Tongue (tissue), 2 donors: ENCODE measurements around the gene LILRB1. TPM values are rescaled to one million over a fixed set of nuclear protein-coding genes. Genes with fewer than 3 reads are reported as not detected.
"Not testable (repeated sequence)": the region's sequence is repeated elsewhere in the genome, so short reads cannot be mapped to it uniquely, and the experiment has no call there.

Source experiments
- DNase-seq: peaks from one replicate; pipeline ENCODE4 v3.0.0-alpha.2; 2015
- total RNA-seq: library from RNA; depleted of rRNA; stranded (reverse); fragments of >200 nt; gene quantifications from one replicate; pipeline ENCODE4 v1.2.3, GENCODE V29; 2014

LILRB1 gene
- total RNA-seq, 1 donor from 2014 or later = 0.51 TPM

- not testable (repeated sequence) for DNase-seq
Observed at GRCh38 chr19:54624934-54625730, 5.2 kb upstream of the LILRB1 start.

DNA sequence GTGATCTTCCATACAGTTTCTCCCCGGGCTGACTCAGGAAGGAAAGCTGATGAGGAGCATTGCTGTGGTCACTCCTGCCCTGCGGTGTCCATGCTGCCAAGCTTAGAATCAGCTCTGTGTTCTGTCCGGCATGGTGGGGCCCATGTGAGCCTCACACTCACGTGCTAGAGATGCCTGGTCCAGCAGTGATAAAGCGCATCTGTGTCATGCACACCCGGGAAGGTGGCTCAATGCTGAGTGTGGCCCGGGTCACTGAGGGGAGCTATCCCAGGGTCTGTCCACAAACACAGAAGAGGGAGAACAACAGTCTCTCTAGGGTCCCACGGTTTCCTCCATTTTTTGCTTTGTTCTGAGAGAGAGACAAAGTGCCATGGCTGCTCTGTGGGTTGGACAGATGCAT is 3.5 kb upstream of the LILRB1 start:
- DNase-seq = no peak

GRCh38 chr19:54627912-54628311 is 2.4 kb upstream of the LILRB1 start:
- not testable (repeated sequence) for DNase-seq

DNA sequence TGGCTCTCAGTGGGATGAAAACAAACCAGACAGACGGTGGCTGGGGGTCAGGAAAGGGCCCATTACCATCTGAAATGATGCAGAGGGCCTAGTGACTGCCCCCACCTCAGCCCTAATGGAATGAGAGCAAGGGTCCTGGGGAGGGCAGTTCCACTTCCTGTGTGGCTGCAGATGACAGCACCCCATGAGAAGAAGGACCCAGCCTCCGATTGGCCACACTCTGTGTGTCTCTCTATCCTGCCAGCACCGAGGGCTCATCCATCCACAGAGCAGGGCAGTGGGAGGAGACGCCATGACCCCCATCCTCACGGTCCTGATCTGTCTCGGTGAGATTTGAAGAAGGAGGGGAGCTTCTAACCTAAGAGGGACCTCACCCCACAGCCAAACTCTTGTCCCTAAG is 498 bp downstream of the LILRB1 start:
- no peak for DNase-seq

GRCh38 chr19:54631489-54632337 is 1.4 kb downstream of the LILRB1 start:
- DNase-seq = not testable (repeated sequence)

DNA sequence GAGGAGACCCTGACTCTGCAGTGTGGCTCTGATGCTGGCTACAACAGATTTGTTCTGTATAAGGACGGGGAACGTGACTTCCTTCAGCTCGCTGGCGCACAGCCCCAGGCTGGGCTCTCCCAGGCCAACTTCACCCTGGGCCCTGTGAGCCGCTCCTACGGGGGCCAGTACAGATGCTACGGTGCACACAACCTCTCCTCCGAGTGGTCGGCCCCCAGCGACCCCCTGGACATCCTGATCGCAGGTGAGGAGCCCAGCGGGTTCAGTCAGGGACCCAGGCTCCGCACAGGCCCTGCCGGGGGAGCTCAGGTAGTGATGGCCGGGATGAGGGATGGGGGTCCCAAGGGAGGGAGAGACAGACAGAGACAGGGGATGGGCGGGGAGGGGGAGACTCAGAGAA is 2.2 kb downstream of the LILRB1 start:
- DNase-seq = not testable (repeated sequence)

DNA sequence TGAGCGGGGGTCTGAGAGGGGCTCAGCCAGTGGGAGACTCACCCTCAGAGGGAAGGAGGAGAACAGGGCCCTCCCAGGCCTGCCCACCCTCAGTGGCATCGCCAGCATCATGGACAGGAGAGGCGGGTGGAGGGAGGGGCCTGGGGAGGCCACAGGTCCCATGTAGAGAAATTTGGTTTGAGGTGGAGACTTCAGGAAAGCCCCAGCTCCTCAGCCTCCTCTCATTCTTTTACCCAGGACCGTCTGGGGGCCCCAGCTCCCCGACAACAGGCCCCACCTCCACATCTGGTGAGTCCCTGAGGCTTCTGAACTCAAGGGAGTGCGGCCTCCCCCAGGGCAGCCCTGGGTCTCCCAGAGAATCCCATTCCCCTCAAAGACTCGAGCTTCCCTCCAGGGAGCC is 3.1 kb downstream of the LILRB1 start:
- no peak for DNase-seq

DNA sequence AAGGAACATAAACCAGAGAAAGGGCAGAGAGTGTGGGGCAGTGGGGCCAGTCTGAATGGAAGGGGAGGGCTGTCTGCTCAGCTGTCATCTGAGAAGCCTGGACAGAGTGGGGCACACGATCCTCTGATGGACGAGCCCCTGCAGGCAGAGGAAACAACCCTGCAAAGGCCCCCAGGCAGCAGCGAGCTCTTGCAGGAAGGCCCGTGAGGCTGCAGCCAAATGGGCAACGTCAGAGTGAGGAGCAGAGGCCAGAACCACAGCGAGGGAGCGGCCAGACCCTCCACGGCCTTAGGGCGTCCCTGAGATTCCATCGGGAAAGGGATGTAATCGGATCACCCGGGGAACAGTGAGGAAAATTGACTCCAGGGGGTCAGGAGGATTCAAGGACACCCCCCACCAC is 5.8 kb downstream of the LILRB1 start:
- peak; percentile 22 for DNase-seq

DNA sequence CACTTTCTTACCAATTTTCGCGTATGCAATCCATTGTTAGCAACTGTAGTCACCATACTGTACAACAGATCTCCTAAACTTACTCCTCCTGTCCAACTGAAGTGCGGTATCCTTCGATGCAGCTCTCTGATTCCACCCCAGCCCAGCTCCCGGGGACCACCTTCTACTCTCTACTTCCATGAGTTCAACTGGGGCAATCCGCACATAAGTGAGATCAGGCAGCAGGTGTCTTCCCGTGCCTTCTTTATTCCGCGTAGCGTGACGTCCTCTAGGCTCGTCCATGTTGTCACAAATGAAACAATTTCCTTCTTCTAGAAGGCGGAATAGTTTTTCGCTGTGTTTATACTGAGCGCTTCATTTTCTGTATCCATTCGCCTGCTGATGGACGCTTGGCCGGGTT is 8.4 kb downstream of the LILRB1 start:
- DNase-seq = no peak

DNA sequence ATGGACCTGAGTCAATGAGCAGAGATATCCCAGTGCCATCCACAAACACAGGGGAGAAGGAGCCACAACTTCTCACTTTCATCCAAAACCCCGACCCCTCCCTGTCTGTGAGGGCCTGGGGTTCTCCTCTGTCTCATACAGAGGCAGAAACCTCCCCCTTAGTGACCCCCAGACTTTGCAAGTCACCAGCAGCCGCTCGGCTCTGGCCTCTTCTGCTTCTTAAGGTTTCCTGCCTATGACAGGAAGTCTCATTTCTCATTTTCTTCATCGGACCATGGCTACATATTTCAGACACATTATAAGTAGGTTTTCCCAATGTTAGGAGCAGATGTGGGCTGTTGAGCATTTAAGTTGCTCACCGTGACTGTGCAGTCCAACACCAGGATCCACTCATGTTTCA is 12.7 kb downstream of the LILRB1 start:
- DNase-seq = not testable (repeated sequence)

DNA sequence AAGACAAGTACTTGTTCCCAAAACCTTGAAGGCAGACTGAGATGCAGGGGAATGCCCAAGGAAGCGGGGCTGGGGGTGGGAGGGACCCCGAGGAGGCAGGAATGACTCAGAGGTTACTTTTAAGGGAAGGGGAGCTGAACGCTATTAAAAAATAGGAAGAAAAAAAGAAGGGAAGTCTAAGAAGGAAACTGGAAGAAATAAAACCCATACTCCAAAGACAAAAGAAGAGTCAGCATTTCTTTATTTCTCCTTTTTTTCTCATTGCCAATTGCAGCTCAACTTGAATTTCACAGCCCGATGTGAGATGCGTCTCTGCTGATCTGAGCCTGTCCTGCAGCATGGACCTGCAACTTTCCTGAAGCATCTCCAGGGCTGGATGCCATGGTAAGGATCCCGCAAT is 13.3 kb downstream of the LILRB1 start:
- DNase-seq = not testable (repeated sequence)

DNA sequence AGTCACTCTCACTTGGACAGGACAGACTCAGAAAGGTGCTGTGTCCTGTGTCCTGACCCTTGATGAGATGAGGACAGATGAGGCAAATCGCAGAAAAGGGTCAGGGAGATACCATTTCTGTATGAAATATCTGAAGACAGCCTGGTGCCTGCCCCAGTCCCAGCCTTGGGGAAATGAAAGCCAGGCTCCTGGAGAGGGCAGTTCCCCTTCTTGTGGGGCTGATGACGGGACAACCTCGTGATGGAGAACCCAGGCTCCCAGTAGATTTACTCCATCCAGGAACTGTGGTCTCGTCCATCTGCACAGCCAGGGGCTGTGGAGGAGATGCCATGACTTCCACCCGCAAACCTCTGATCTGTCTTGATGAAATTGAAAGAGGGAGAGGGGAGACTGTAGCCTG is 13.8 kb downstream of the LILRB1 start:
- no peak for DNase-seq

- no peak for DNase-seq
Observed at GRCh38 chr19:54646331-54646841, 16.1 kb downstream of the LILRB1 start.

DNA sequence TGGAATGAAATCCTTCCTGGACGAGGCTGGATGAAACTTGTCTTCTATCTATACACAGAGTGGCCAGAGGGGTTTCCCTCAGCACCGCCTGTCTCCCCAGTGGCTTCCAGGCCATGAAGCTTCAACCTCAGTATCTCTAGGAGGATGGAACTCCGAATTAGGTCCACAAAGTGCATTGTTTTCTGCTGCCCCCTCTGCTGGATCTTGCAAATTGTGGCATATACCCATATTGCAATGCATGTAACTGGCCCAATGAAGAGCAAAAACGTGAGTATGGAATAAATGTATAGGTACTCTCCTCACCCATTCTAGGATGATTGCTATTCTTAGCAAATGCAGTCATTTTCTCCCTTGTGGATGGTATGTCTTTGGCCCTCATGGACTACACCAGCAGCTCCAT is 17.8 kb downstream of the LILRB1 start:
- no peak for DNase-seq

DNA sequence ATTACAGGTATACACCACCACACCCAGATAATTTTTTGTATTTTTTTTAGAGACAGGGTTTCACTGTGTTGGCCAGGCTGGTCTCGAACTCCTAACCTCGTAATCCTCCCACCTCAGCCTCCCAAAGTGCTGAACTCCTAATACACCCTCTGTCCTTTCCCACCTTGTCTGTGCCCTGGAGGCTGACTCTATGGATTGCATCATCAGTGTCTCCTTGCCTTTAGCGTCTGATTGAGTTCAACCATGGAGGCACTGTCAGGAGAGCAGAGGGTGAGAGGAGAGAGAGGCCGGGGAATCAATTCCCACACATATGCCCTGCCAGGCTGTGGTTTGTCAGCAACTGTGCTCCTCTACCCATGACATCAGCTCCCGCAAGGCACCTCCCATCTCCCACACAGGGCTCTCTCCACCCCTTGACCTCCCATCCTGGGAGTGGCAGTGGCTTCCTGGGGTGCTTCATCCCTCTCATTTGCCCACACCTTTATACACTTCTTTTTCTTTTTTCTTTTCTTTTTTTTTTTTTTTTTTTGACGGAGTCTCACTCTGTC is 19.9 kb downstream of the LILRB1 start:
- no peak for DNase-seq

DNA sequence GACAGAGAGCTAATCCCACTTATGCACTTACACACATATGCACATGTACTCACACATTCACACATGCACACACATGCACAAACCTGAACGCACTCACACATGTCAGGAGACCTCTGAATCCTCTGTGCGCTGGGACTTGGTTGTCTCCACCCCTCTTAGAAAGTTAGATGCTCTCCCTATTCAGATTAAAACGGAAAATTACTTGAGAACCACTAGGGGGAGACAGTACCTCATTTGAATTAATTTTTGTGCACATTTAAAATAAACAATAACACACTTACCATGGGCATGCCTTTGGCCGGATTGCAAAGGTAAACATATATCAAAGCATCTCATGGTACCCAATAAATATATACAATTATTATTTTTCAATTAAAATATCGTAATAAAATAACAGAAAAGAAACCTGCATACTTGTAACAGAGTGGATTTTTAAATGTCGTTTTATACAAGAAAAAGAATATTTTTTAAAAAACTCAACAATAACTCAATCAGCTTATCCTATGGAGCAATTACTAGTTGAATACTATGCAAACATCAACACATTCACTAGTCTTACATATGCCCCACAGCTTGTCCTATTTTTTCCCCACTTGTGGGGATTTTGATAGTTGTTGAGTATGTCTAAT is 23.0 kb downstream of the LILRB1 start:
- peak; percentile 17 for DNase-seq

DNA sequence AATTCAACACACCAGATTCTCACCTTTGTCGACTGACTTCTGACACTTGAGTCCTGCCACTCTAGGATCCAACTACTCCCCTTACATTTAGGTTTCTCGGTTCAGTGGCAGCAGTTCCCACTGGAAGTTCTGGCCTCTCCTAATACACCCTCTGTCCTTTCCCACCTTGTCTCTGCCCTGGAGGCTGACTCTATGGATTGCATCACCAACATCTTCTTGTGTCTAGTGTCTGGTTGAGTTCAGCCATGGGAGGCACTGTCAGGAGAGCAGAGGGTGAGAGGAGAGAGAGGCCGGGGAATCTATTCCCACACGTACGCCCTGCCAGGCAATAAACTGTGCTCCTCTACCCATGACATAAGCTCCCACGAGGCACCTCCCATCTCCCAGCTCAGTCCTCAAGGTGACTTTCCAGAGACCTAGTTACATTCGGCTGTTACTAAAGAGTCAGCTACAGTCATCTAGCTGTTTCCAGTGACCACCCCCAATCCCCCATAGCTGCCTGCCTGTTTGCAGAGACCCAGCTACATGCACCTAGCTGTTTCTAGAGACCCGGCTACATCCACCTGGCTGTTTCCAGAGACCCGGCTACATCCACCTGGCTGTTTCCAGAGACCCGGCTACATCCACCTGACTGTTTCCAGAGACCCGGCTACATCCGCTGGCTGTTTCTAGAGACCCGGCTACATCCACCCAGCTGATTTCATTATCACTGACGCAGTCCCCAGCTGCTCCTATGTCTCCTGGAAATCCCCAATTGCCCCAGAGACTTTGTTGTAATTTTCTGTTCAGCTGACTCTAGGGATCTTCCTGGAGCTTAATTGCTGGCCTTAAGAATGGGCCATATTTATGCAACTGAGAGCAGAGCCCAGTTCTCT is 24.4 kb downstream of the LILRB1 start:
- DNase-seq = no peak

- no peak for DNase-seq
Observed at GRCh38 chr19:54659300-54659699, 29.0 kb downstream of the LILRB1 start.

DNA sequence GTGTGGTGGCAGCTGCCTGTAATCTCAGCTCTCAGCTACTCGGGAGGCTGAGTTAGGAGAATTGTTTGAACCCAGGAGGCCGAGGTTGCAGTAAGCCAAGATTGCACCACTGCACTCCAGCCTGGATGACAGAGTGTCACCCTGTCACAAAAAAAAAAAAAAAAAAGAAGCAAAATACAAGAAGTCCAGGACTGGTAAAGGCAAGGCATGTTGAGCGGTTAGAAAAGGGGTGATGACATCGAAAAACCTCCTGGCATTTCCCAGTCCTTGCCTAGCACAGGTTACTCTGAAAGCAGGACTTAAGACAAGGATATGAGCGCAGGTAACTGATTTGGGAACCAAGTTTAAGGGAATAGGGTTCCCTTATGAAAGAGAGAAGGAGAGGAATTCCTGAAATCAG is 30.0 kb downstream of the LILRB1 start:
- DNase-seq = no peak

DNA sequence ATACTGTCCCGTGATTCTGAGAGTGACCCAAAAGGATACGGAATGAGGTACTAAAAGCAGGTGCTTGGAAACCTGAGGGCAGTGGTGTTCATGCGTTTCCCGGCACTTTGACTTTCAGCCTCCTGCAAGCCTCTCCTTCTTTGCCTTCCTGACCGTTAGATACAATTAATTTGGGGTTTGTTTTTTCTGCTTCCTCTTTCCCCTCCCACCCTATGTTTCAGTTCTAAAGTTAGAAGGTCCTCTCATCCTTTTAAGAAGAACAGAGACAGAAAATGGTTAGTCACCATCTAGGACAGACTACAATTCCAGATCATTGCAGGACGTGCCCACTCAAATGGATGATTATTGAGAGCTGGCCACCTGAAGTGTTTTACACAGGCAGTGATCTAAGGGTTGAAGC is 30.7 kb downstream of the LILRB1 start:
- no peak for DNase-seq

- DNase-seq = no peak
Observed at GRCh38 chr19:54661846-54662481, 31.7 kb downstream of the LILRB1 start.
